KMS-11 (cell line): ENCODE data around the gene GATA6.

Source experiments
- H2AFZ ChIP-seq: fragments of 200-600 bp; sonication (generic); 2 replicates; pipeline ENCODE4 v1.6.1; 2016; ENCODE audit warnings: antibody characterized with exemption, mixed run types, low read depth
- H3K27ac ChIP-seq: fragments of 200-600 bp; sonication (generic); 2 replicates; pipeline ENCODE4 v1.6.1; 2016; ENCODE audit warnings: mild to moderate bottlenecking, mixed run types
- H3K27me3 ChIP-seq: fragments of 200-600 bp; sonication (generic); 2 replicates; pipeline ENCODE4 v1.6.1; 2017; ENCODE audit warnings: mild to moderate bottlenecking, low read depth, mixed run types, moderate library complexity; ENCODE audit not compliant: insufficient read depth
- H3K36me3 ChIP-seq: fragments of 200-600 bp; sonication (generic); 2 replicates; pipeline ENCODE4 v1.6.1; 2017; ENCODE audit warnings: mild to moderate bottlenecking, mixed run types; ENCODE audit not compliant: insufficient read depth
- H3K4me1 ChIP-seq: fragments of 200-600 bp; sonication (generic); 2 replicates; pipeline ENCODE4 v1.6.1; 2016; ENCODE audit warnings: mild to moderate bottlenecking, low read depth, mixed run types; ENCODE audit not compliant: poor library complexity, severe bottlenecking
- H3K4me2 ChIP-seq: fragments of 200-600 bp; sonication (generic); 2 replicates; pipeline ENCODE4 v1.7.0; 2016; ENCODE audit warnings: mild to moderate bottlenecking, mixed run types
- H3K4me3 ChIP-seq: fragments of 200-600 bp; sonication (generic); IDR thresholded peaks from 2 replicates; pipeline ENCODE4 v1.6.1; 2017; ENCODE audit warnings: low read depth, low read length, mixed read lengths; ENCODE audit not compliant: insufficient read depth
- H3K79me2 ChIP-seq: fragments of 200-600 bp; sonication (generic); 2 replicates; pipeline ENCODE4 v1.6.1; 2016; ENCODE audit warnings: low read depth, mixed run types; ENCODE audit not compliant: insufficient read depth
- H3K9ac ChIP-seq: fragments of 200-600 bp; sonication (generic); 2 replicates; pipeline ENCODE4 v1.6.1; 2016; ENCODE audit warnings: mild to moderate bottlenecking, mixed run types
- H4K20me1 ChIP-seq: fragments of 200-600 bp; sonication (generic); 2 replicates; pipeline ENCODE4 v1.6.1; 2016; ENCODE audit warnings: mild to moderate bottlenecking, mixed run types; ENCODE audit not compliant: insufficient read depth
- TF ChIP-seq, protein P1 (sequence below): fragments of 200-600 bp; sonication (generic); conservative IDR thresholded peaks from 2 replicates; pipeline ENCODE4 v1.6.1; 2017; ENCODE audit warnings: low read depth, mild to moderate bottlenecking, antibody characterized with exemption, low read length, moderate library complexity, mixed read lengths

GATA6 gene

DNA sequence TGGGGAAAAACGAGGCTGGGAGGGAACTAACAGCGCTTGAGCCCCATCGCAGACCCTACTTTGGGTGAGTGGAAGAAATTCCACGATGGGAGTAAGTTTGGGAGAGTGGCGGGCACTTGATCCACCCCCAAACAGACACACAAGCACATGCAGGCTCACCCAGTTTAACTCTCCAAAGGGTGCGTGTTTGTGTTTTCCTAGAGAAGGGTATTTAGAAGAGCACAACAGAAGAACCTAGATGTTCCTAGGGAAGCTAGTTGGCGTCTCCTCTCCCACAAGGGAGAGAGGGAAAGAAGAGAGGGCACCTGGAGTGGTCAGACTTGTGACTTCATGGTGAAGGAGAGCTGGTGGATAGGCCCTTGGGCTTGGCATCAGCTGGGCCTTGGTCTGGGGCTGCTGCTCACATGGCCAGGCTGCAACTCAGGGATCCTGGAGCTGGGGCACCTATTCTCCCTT, 3.2 kb downstream of the GATA6 start:
- no peaks in the 10 kb centered on the region for H3K36me3 ChIP-seq
- H3K79me2 ChIP-seq: no peaks in the 10 kb centered on the region
- H3K4me1 ChIP-seq: peaks cover 5% of the 10 kb centered on the region
- TF ChIP-seq, protein P1, sequence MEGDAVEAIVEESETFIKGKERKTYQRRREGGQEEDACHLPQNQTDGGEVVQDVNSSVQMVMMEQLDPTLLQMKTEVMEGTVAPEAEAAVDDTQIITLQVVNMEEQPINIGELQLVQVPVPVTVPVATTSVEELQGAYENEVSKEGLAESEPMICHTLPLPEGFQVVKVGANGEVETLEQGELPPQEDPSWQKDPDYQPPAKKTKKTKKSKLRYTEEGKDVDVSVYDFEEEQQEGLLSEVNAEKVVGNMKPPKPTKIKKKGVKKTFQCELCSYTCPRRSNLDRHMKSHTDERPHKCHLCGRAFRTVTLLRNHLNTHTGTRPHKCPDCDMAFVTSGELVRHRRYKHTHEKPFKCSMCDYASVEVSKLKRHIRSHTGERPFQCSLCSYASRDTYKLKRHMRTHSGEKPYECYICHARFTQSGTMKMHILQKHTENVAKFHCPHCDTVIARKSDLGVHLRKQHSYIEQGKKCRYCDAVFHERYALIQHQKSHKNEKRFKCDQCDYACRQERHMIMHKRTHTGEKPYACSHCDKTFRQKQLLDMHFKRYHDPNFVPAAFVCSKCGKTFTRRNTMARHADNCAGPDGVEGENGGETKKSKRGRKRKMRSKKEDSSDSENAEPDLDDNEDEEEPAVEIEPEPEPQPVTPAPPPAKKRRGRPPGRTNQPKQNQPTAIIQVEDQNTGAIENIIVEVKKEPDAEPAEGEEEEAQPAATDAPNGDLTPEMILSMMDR: no peak
- H3K27me3 ChIP-seq: peaks cover 3% of the 10 kb centered on the region; the same call in 1 of the 2 replicates
- H3K4me2 ChIP-seq: no peak overlapping the region
- no peaks in the 10 kb centered on the region for H4K20me1 ChIP-seq
- H2AFZ ChIP-seq: no peak overlapping the region
- H3K27ac ChIP-seq: no peak overlapping the region
- no peak overlapping the region for H3K9ac ChIP-seq
- H3K4me3 ChIP-seq: no peak overlapping the region

DNA sequence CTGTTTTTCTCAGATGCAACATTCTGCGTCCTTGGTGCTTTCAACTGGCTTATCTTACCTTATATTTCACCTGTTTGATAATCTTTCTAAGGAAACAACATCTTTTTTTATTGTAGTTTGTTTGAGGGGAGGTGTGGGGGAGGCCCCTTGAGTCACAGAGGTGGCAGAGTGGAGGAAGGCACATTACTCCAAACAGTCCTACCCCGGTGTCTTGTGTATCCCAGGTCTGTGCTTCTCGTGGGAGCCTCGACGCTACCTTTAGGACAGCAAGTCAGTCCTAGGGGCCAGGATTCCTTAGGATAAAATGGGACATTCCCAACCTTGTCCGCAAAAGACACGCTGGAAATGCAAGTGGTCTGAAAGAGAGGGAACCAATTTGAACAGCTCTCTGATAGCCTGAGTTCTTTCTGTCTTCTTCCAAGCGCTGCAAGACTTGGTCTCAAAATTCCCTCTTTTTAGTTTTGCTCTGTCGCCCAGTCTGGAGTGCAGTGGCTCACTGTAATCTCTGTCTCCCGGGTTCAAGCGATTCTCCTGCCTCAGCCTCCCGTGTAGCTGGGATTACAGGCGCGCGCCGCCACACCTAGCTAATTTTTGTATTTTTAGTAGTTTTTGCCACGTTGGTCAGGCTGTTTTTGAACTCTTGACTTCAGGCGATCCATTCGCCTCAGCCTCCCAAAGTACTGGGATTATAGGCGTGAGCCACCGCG, 4.0 kb downstream of the GATA6 start:
- peaks cover 2% of the 10 kb centered on the region for H3K4me1 ChIP-seq
- TF ChIP-seq, protein P1: no peak
- H3K4me3 ChIP-seq: no peak overlapping the region
- no peak overlapping the region for H3K4me2 ChIP-seq
- H2AFZ ChIP-seq: no peak overlapping the region
- H3K79me2 ChIP-seq: no peaks in the 10 kb centered on the region
- H3K9ac ChIP-seq: no peak overlapping the region
- no peaks in the 10 kb centered on the region for H3K27me3 ChIP-seq
- H4K20me1 ChIP-seq: no peaks in the 10 kb centered on the region
- H3K36me3 ChIP-seq: no peaks in the 10 kb centered on the region
- H3K27ac ChIP-seq: no peak overlapping the region

DNA sequence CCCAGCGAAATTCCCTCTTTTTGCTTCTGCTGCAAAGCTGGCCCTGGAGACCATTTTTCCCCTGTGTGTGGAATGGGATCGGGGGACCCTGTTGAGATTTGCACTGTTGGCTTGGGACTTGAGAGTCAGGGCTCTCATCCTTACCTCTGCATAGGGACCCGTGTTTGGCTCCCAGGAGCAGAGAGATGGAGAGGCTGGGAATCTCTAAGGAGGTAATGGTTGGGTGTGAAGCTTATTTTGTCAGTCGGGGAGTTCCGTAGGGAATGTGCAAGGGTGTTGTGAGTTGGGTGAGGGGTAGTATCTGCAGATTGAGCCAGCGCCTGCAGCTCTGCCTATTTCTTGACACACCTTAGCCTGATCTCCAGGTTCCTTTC, 4.5 kb downstream of the GATA6 start:
- no peak overlapping the region for H3K27ac ChIP-seq
- no peaks in the 10 kb centered on the region for H3K4me1 ChIP-seq
- no peak overlapping the region for H3K9ac ChIP-seq
- TF ChIP-seq, protein P1: no peak
- no peaks in the 10 kb centered on the region for H4K20me1 ChIP-seq
- no peaks in the 10 kb centered on the region for H3K27me3 ChIP-seq
- no peaks in the 10 kb centered on the region for H3K36me3 ChIP-seq
- H3K4me3 ChIP-seq: no peak overlapping the region
- no peaks in the 10 kb centered on the region for H3K79me2 ChIP-seq
- H3K4me2 ChIP-seq: no peak overlapping the region
- no peak overlapping the region for H2AFZ ChIP-seq

DNA sequence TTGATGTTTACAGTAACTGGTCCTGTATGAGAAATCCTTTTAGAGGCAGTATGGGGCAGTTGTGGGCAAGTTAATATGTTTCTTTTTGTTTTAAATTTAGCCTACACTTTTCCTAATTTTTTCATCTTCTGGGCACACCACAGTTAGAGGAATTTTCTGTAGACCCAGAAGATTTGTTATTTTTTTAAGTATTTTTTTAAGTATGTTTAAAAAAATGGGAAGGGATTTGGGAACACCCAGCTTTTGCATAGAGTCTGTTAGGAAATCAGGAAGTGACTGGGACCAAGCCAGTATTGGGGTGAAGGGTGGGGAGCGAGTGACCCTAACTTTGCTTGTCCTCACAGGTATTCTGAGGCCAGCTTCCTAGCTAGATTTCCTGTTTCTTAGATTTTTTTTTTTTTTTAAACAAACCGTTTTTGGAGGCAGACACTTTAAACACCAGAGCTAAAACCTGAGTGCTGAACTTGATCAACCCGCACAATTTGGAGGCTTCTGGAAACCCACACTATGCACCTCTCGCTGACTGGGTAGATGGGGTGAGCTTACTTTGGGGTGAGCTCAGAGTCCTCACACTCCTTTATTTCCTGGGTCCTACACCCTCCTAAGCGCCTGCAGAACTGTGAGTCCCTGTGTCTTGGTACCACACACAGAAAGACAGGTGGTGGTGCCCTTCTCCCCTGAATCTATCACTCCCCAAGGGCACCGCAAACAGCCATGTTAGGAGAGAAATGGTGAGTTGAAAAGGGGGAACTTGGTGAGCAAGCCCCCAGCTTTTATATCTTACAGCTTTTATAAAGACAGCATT, 5.2 kb downstream of the GATA6 start:
- H2AFZ ChIP-seq: no peak overlapping the region
- TF ChIP-seq, protein P1: no peak
- no peaks in the 10 kb centered on the region for H4K20me1 ChIP-seq
- H3K4me1 ChIP-seq: no peaks in the 10 kb centered on the region
- H3K27ac ChIP-seq: no peak overlapping the region
- no peaks in the 10 kb centered on the region for H3K27me3 ChIP-seq
- no peaks in the 10 kb centered on the region for H3K36me3 ChIP-seq
- no peak overlapping the region for H3K4me2 ChIP-seq
- H3K4me3 ChIP-seq: no peak overlapping the region
- no peaks in the 10 kb centered on the region for H3K79me2 ChIP-seq
- H3K9ac ChIP-seq: no peak overlapping the region
